Astrocyte (in vitro differentiated cells and primary cell): ENCODE results near the gene HECW1. TPM values are rescaled to one million over a fixed set of nuclear protein-coding genes. Genes with fewer than 3 reads are reported as not detected.
A peak's percentile ranks its signal among the peaks of the same experiment; 100 is the strongest.

ENCODE experiments used
- DNase-seq: peaks from one replicate; pipeline ENCODE4 v3.0.0-alpha.2; 2010; ENCODE audit warnings: low read depth
- FAIRE-seq: peaks from 2 replicates; lab custom pipeline; 2011; peaks lifted over from hg19 to GRCh38; lab: Jason Lieb, UNC
- H2AFZ ChIP-seq: 2 replicates; pipeline ENCODE4 v1.6.0; 2012; ENCODE audit warnings: low read depth, low read length, inconsistent platforms
- H3K27ac ChIP-seq: 2 replicates; pipeline ENCODE4 v1.5.1; 2011; ENCODE audit warnings: low read depth, low read length, inconsistent platforms
- H3K27me3 ChIP-seq: 2 replicates; pipeline ENCODE4 v1.6.0; 2011; ENCODE audit warnings: low read length, inconsistent platforms; ENCODE audit not compliant: insufficient read depth
- H3K36me3 ChIP-seq: 2 replicates; pipeline ENCODE4 v1.5.1; 2011; ENCODE audit warnings: low read length, inconsistent platforms; ENCODE audit not compliant: insufficient read depth
- H3K4me1 ChIP-seq: 2 replicates; pipeline ENCODE4 v1.5.1; 2011; ENCODE audit warnings: low read length, inconsistent platforms; ENCODE audit not compliant: insufficient read depth
- H3K4me2 ChIP-seq: 2 replicates; pipeline ENCODE4 v1.6.0; 2012; ENCODE audit warnings: low read length, inconsistent platforms
- H3K4me3 ChIP-seq: 2 replicates; pipeline ENCODE4 v1.5.1; 2011; ENCODE audit warnings: low read depth, mild to moderate bottlenecking, low read length, inconsistent platforms; ENCODE audit not compliant: insufficient read depth
- H3K79me2 ChIP-seq: 2 replicates; pipeline ENCODE4 v1.6.0; 2012; ENCODE audit warnings: mild to moderate bottlenecking, low read length, inconsistent platforms; ENCODE audit not compliant: insufficient read depth
- H3K9ac ChIP-seq: 2 replicates; pipeline ENCODE4 v1.6.0; 2012; ENCODE audit warnings: mild to moderate bottlenecking, low read length, inconsistent platforms
- H3K9me3 ChIP-seq: 2 replicates; pipeline ENCODE4 v1.5.1; 2012; ENCODE audit warnings: low read depth, mild to moderate bottlenecking, low read length, inconsistent platforms; ENCODE audit not compliant: insufficient read depth
- H4K20me1 ChIP-seq: 2 replicates; pipeline ENCODE4 v1.6.0; 2012; ENCODE audit warnings: low read length, inconsistent platforms; ENCODE audit not compliant: insufficient read depth
- H3K27ac Mint-ChIP-seq: one replicate; pipeline ENCODE4 v1.8.0; 2021; ENCODE audit warnings: mild to moderate bottlenecking, mixed read lengths; ENCODE audit not compliant: unreplicated experiment
- H3K27me3 Mint-ChIP-seq: one replicate; pipeline ENCODE4 v1.8.0; 2021; ENCODE audit warnings: low read depth, mixed read lengths; ENCODE audit not compliant: unreplicated experiment
- H3K36me3 Mint-ChIP-seq: one replicate; pipeline ENCODE4 v1.8.0; 2021; ENCODE audit warnings: low read depth, mixed read lengths; ENCODE audit not compliant: unreplicated experiment
- H3K4me1 Mint-ChIP-seq: one replicate; pipeline ENCODE4 v1.8.0; 2021; ENCODE audit warnings: low read depth, mixed read lengths; ENCODE audit not compliant: unreplicated experiment
- H3K4me3 Mint-ChIP-seq: one replicate; pipeline ENCODE4 v1.8.0; 2021; ENCODE audit warnings: mild to moderate bottlenecking, moderate library complexity, mixed read lengths; ENCODE audit not compliant: unreplicated experiment
- H3K9me3 Mint-ChIP-seq: one replicate; pipeline ENCODE4 v1.8.0; 2021; ENCODE audit warnings: mild to moderate bottlenecking, mixed read lengths; ENCODE audit not compliant: unreplicated experiment
- CTCF ChIP-seq: IDR thresholded peaks from 2 replicates; pipeline ENCODE4 v1.5.1; 2011; ENCODE audit warnings: low read depth, mild to moderate bottlenecking, inconsistent platforms, low read length, moderate library complexity; ENCODE audit not compliant: insufficient read depth
- EZH2 ChIP-seq: IDR thresholded peaks from 2 replicates; pipeline ENCODE4 v1.6.1; 2012; ENCODE audit warnings: mild to moderate bottlenecking, low read length, inconsistent platforms; ENCODE audit not compliant: insufficient read depth
- total RNA-seq: library from RNA; stranded (reverse); gene quantifications from 2 replicates; pipeline ENCODE4 v1.2.1, GENCODE V29; 2021

The HECW1 gene
- total RNA-seq, 1 donor from 2014 or later: 3.3 TPM

GRCh38 chr7:43609097-43609496 is 496.6 kb downstream of the HECW1 start:
- Histone ChIP-seq H3K4me3 (no peak overlapping the region), H3K27ac (no peak overlapping the region), H3K9me3 (no peaks in the 10 kb centered on the region), H3K4me2 (no peak overlapping the region), H3K4me1 (peaks cover 20% of the 10 kb centered on the region), H3K79me2 (peaks cover 89% of the 10 kb centered on the region), H4K20me1 (peaks cover 72% of the 10 kb centered on the region), H3K36me3 (peaks cover 28% of the 10 kb centered on the region), H3K9ac (no peak overlapping the region), H3K27me3 (no peaks in the 10 kb centered on the region), H2AFZ (no peak overlapping the region)
- peaks cover 17% of the 10 kb centered on the region for H3K36me3 Mint-ChIP-seq
- no peak for FAIRE-seq
- no peak overlapping the region for H3K27ac Mint-ChIP-seq
- peaks cover 14% of the 10 kb centered on the region for H3K4me1 Mint-ChIP-seq
- H3K27me3 Mint-ChIP-seq: no peaks in the 10 kb centered on the region
- no peaks in the 10 kb centered on the region for H3K9me3 Mint-ChIP-seq
- DNase-seq: no peak
- H3K4me3 Mint-ChIP-seq: no peak overlapping the region
- no peak for TF ChIP-seq CTCF
- TF ChIP-seq EZH2: no peak

DNA sequence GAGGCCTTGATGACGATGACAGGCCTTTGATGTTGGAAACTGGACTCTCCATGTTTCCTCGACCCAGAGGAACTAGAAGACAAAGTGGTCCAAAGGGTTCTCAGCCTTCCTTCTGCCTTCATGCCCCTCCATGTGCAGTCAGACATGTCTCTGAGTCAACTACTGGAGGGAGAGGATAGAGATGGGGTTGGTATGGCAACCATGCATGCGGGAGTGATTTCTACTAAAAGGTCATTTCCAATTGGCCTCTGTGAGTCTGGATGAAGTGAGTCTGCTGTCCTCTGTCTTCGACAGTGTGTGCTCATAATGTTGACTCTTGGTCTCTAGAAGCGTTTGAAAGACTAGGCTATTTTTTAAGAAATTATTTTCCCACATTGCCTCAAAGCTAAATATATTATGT is 499.7 kb downstream of the HECW1 start:
- peak overlapping the region; percentile 68 for H3K4me2 ChIP-seq
- H3K9ac ChIP-seq: peak overlapping the region; percentile 1
- peak overlapping the region; percentile 51 for H3K27ac ChIP-seq
- H3K36me3 ChIP-seq: peaks cover 38% of the 10 kb centered on the region
- no peak overlapping the region for H2AFZ ChIP-seq
- no peaks in the 10 kb centered on the region for H3K27me3 Mint-ChIP-seq
- H3K4me3 ChIP-seq: no peak overlapping the region
- peaks cover 66% of the 10 kb centered on the region for H4K20me1 ChIP-seq
- no peak for TF ChIP-seq EZH2
- no peak for TF ChIP-seq CTCF
- peak; percentile 39 for DNase-seq
- no peaks in the 10 kb centered on the region for H3K9me3 Mint-ChIP-seq
- no peak overlapping the region for H3K4me3 Mint-ChIP-seq
- H3K4me1 Mint-ChIP-seq: peaks cover 14% of the 10 kb centered on the region
- no peak overlapping the region for H3K27ac Mint-ChIP-seq
- no peaks in the 10 kb centered on the region for H3K27me3 ChIP-seq
- FAIRE-seq: no peak
- H3K36me3 Mint-ChIP-seq: peaks cover 22% of the 10 kb centered on the region
- peaks cover 87% of the 10 kb centered on the region for H3K79me2 ChIP-seq
- peaks cover 20% of the 10 kb centered on the region for H3K4me1 ChIP-seq
- no peaks in the 10 kb centered on the region for H3K9me3 ChIP-seq
